ENCODE measurements around the gene PCSK7.

GRCh38 chr11:117195761-117196160 is 36.1 kb downstream of the PCSK7 start:
- TF ChIP-seq POLR2AphosphoS5 (IDR thresholded peaks at IDR 0.05; ENCODE audit: low read depth, low read length) (no peak), TAF1 (IDR thresholded peaks at IDR 0.05; ENCODE audit: borderline replicate concordance, insufficient read depth, low read length) (no peak), REST (IDR thresholded peaks at IDR 0.05; ENCODE audit: insufficient read depth in 1 of 2, low read depth in 2 of 2, low read length in 2 of 2) (no peak), SIN3A (IDR thresholded peaks at IDR 0.05; ENCODE audit: borderline replicate concordance, insufficient read depth, low read length) (no peak)
